ENCODE results near the gene ALAD.

The ALAD gene

DNA sequence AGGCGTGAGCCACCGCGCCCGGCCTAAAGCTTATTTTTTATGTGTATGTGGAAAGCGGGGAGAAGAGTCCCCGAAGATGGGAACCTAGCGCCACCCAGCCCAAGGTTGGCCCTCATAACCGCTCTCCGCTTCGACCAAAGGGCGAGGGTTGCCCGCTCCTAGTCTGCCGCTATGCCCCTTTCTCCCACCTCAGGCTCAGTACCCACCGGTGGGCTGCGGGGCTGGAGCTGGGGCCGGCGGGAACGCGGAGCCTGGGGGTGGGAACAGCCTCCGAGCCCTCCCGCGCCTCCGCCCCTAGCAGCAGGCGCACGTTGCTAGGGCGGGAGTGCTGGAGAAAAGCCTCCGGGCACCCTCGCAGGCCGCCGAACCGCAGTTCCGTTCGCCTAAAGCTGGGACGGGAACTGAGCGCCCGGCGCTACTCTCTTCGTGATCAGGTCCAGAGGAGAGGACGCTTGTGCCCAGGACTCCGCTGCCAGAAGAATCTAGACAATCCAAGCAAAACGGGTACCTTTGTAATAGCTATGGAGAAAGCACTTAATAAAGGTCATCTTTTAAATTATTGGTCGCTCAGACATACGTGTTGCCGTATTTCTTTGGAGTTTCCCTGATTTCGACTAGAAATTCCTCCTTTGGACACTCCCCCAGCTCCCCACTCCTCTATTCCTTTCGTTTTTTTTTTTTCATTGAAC, 60.9 kb downstream of the ALAD start, which contains the start of gene WDR31:
WDR31 (minus strand) TSS at position 265 of the 689 bp plus-strand sequence. CDS start 8,253 bp downstream, outside the sequence.
- peak; percentile 98 for ATAC-seq
- TF ChIP-seq RARB (CRISPR knock-in tag; IDR thresholded peaks at IDR 0.05) (no peak), ZNF70 (CRISPR knock-in tag; IDR thresholded peaks at IDR 0.05) (no peak), PATZ1 (CRISPR knock-in tag; IDR thresholded peaks at IDR 0.05; ENCODE audit: borderline replicate concordance) (peak; percentile 67; the same call in 1 of the 2 replicates), ZC3H10 (CRISPR knock-in tag; IDR thresholded peaks at IDR 0.05) (no peak), ARNTL (CRISPR knock-in tag; IDR thresholded peaks at IDR 0.05; ENCODE audit: borderline replicate concordance, low read depth) (0 out of 2 replicates have a peak, but pooled peaks have one; percentile 13), ESRRG (CRISPR knock-in tag; IDR thresholded peaks at IDR 0.05) (no peak), TOX (CRISPR knock-in tag; IDR thresholded peaks at IDR 0.05; ENCODE audit: borderline replicate concordance) (no peak), OSR1 (CRISPR knock-in tag; IDR thresholded peaks at IDR 0.05) (no peak), ZFP30 (CRISPR knock-in tag; IDR thresholded peaks at IDR 0.05) (no peak), CSDC2 (CRISPR knock-in tag; IDR thresholded peaks at IDR 0.05) (no peak), ZNF8 (CRISPR knock-in tag; IDR thresholded peaks at IDR 0.05) (no peak), GLIS3 (CRISPR knock-in tag; IDR thresholded peaks at IDR 0.05) (no peak), ZFP3 (CRISPR knock-in tag; IDR thresholded peaks at IDR 0.05) (peak; percentile 96), SNAI2 (CRISPR knock-in tag; IDR thresholded peaks at IDR 0.05) (no peak), ZNF565 (CRISPR knock-in tag; conservative IDR thresholded peaks at IDR 0.05; ENCODE audit: low read depth) (no peak), ISL1 (CRISPR knock-in tag; IDR thresholded peaks at IDR 0.05) (no peak), PPARA (CRISPR knock-in tag; IDR thresholded peaks at IDR 0.05; ENCODE audit: borderline replicate concordance) (no peak), TCF4 (CRISPR knock-in tag; IDR thresholded peaks at IDR 0.05; ENCODE audit: borderline replicate concordance) (no peak), TSHZ2 (CRISPR knock-in tag; IDR thresholded peaks at IDR 0.05) (no peak), BACH2 (CRISPR knock-in tag; IDR thresholded peaks at IDR 0.05; ENCODE audit: borderline replicate concordance) (no peak)
- TF ChIP-seq, protein P1, sequence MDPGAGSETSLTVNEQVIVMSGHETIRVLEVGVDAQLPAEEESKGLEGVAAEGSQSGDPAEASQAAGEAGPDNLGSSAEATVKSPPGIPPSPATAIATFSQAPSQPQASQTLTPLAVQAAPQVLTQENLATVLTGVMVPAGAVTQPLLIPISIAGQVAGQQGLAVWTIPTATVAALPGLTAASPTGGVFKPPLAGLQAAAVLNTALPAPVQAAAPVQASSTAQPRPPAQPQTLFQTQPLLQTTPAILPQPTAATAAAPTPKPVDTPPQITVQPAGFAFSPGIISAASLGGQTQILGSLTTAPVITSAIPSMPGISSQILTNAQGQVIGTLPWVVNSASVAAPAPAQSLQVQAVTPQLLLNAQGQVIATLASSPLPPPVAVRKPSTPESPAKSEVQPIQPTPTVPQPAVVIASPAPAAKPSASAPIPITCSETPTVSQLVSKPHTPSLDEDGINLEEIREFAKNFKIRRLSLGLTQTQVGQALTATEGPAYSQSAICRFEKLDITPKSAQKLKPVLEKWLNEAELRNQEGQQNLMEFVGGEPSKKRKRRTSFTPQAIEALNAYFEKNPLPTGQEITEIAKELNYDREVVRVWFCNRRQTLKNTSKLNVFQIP (CRISPR knock-in tag; IDR thresholded peaks at IDR 0.05; ENCODE audit: borderline replicate concordance, low read depth): no peak
- TF ChIP-seq, protein P2, sequence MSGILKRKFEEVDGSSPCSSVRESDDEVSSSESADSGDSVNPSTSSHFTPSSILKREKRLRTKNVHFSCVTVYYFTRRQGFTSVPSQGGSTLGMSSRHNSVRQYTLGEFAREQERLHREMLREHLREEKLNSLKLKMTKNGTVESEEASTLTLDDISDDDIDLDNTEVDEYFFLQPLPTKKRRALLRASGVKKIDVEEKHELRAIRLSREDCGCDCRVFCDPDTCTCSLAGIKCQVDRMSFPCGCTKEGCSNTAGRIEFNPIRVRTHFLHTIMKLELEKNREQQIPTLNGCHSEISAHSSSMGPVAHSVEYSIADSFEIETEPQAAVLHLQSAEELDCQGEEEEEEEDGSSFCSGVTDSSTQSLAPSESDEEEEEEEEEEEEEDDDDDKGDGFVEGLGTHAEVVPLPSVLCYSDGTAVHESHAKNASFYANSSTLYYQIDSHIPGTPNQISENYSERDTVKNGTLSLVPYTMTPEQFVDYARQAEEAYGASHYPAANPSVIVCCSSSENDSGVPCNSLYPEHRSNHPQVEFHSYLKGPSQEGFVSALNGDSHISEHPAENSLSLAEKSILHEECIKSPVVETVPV (CRISPR knock-in tag; IDR thresholded peaks at IDR 0.05): no peak
- TF ChIP-seq, protein P3, sequence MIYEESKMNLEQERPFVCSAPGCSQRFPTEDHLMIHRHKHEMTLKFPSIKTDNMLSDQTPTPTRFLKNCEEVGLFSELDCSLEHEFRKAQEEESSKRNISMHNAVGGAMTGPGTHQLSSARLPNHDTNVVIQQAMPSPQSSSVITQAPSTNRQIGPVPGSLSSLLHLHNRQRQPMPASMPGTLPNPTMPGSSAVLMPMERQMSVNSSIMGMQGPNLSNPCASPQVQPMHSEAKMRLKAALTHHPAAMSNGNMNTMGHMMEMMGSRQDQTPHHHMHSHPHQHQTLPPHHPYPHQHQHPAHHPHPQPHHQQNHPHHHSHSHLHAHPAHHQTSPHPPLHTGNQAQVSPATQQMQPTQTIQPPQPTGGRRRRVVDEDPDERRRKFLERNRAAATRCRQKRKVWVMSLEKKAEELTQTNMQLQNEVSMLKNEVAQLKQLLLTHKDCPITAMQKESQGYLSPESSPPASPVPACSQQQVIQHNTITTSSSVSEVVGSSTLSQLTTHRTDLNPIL (CRISPR knock-in tag; IDR thresholded peaks at IDR 0.05; ENCODE audit: low read depth): no peak

GRCh38 chr9:113337714-113338113, 63.4 kb downstream of the ALAD start:
- no peak for ATAC-seq
- TF ChIP-seq, protein P1 (CRISPR knock-in tag; IDR thresholded peaks at IDR 0.05; ENCODE audit: borderline replicate concordance, low read depth): no peak
- TF ChIP-seq ZNF8 (CRISPR knock-in tag; IDR thresholded peaks at IDR 0.05) (no peak), GLIS3 (CRISPR knock-in tag; IDR thresholded peaks at IDR 0.05) (no peak), ESRRG (CRISPR knock-in tag; IDR thresholded peaks at IDR 0.05) (no peak), ARNTL (CRISPR knock-in tag; IDR thresholded peaks at IDR 0.05; ENCODE audit: borderline replicate concordance, low read depth) (no peak), PPARA (CRISPR knock-in tag; IDR thresholded peaks at IDR 0.05; ENCODE audit: borderline replicate concordance) (no peak), ZNF70 (CRISPR knock-in tag; IDR thresholded peaks at IDR 0.05) (no peak), BACH2 (CRISPR knock-in tag; IDR thresholded peaks at IDR 0.05; ENCODE audit: borderline replicate concordance) (no peak), ZNF565 (CRISPR knock-in tag; conservative IDR thresholded peaks at IDR 0.05; ENCODE audit: low read depth) (no peak)

Data from SK-N-SH treated with all-trans-retinoic acid at 6 μM for 48 hours (cell line).